ENCODE measurements around the gene GTPBP1.
A peak's percentile ranks its signal among the peaks of the same experiment; 100 is the strongest.

Gene GTPBP1

DNA sequence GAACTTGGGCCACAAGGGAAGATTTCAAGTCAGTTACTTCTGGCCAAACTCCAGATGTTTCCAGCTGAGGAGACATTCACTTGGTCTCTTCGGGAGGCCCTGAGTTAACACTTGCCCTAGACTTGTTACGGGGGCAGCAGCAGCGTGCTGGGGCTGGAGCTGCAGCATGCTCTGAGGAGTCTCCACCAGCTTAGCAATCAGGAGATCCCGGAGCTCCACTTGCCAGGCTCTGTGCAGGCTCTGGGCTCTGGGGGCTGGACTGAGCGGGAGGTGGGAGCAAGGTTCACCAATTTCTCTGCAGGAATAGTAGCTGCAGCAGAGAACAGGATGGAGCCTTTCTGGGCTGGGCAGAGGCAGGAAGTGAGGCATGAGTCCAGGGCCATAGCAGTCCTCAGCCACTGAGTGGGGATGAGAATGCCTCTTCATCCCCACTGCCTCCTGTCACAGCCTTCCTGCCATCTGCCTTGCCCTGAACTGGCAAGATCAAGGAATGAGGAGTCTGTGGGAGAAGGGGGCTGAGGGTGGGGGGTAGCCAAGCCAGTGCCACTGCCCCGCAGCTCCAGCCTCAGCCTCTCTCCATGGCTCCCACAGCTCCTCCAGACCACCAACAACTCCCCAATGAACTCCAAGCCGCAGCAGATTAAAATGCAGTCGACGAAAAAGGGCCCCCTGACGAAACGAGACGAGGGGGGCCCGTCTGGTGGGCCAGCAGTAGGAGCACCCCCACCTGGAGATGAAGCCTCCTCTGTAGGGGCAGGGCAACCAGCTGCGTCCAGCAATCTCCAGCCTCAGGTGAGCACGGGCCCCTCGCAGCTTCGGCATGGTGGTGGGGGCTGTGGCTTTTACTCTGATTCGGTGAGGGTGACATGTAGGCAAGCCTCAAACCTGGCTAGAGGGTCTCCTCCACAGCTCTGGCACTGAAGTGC is 23.4 kb downstream of the GTPBP1 start:
- FAIRE-seq: no peak
- TF ChIP-seq POLR2AphosphoS5 (IDR thresholded peaks at IDR 0.05; ENCODE audit: low read depth, low read length): peak; percentile 35; the same call in 1 of the 2 replicates
- TF ChIP-seq POLR2A (IDR thresholded peaks at IDR 0.05; ENCODE audit: low read depth, low read length): no peak
- no peak for TF ChIP-seq TAF1 (IDR thresholded peaks at IDR 0.05; ENCODE audit: borderline replicate concordance, low read depth, low read length)

DNA sequence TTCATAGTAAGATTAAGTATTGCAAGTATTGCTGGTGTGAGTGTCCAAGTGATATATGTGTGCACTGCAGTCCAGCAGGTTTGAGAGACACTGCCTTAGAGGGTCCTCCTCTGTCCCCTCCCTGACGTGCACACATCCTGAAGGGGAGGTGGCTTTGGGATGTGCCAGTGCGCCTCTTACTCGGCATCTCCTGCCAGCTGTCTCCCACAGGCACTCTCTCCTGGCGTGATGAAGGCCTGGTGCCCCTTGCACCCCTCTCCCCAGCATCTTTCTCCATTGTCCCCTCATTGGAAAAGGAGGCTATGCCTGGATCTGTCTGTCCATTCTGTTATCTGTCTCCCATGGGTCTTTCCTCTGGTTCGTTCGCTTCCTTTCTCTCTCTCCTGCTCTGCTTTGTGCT is 24.2 kb downstream of the GTPBP1 start:
- no peak for TF ChIP-seq TAF1 (IDR thresholded peaks at IDR 0.05; ENCODE audit: borderline replicate concordance, low read depth, low read length)
- DNase-seq (ENCODE audit: insufficient read length) (no peak), FAIRE-seq (no peak)

More for the DNA sequence above, 23.4 kb downstream of the GTPBP1 start:
- no peak for DNase-seq (ENCODE audit: insufficient read length)

- FAIRE-seq (no peak), DNase-seq (ENCODE audit: insufficient read length) (no peak)
- no peak for TF ChIP-seq POLR2A (IDR thresholded peaks at IDR 0.05; ENCODE audit: low read depth, low read length)
- no peak for TF ChIP-seq TAF1 (IDR thresholded peaks at IDR 0.05; ENCODE audit: borderline replicate concordance, low read depth, low read length)
- TF ChIP-seq POLR2AphosphoS5 (IDR thresholded peaks at IDR 0.05; ENCODE audit: low read depth, low read length): no peak
Measured at GRCh38 chr22:38730411-38730871, 24.7 kb downstream of the GTPBP1 start.

GRCh38 chr22:38731703-38732161 is 26.0 kb downstream of the GTPBP1 start:
- TF ChIP-seq TAF1 (IDR thresholded peaks at IDR 0.05; ENCODE audit: borderline replicate concordance, low read depth, low read length) (no peak), POLR2A (IDR thresholded peaks at IDR 0.05; ENCODE audit: low read depth, low read length) (no peak)
- no peak for DNase-seq (ENCODE audit: insufficient read length)
- no peak for FAIRE-seq

DNA sequence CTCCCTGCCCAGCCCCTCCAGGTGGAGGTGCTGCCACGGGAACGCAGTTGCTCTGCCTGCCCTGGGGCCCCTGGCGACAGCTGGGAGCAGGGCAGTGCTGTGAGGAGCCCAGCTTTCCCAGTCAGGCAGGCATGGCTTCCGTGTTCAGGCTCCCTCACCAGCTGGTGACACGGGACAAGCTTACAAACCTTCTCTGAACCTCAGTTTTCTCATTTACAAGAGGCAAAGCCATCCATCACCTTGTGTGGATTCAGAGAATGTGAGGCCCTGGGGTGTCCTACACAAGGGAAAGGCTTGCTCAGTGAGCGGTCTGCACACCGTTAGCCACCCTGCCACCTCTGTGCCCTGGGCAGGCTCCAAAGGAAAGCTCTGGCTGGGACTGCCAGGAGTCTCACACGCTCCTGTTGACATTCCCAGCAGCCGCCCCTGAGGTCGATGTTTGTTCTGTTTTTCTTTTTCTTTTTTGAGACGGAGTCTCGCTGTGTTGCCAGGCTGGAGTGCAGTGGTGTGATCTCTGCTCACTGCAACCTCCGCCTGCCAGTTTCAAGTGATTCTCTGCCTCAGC is 26.6 kb downstream of the GTPBP1 start:
- DNase-seq (ENCODE audit: insufficient read length) (no peak), FAIRE-seq (no peak)
- no peak for TF ChIP-seq TAF1 (IDR thresholded peaks at IDR 0.05; ENCODE audit: borderline replicate concordance, low read depth, low read length)
- no peak for TF ChIP-seq POLR2AphosphoS5 (IDR thresholded peaks at IDR 0.05; ENCODE audit: low read depth, low read length)
- TF ChIP-seq POLR2A (IDR thresholded peaks at IDR 0.05; ENCODE audit: low read depth, low read length): no peak

DNA sequence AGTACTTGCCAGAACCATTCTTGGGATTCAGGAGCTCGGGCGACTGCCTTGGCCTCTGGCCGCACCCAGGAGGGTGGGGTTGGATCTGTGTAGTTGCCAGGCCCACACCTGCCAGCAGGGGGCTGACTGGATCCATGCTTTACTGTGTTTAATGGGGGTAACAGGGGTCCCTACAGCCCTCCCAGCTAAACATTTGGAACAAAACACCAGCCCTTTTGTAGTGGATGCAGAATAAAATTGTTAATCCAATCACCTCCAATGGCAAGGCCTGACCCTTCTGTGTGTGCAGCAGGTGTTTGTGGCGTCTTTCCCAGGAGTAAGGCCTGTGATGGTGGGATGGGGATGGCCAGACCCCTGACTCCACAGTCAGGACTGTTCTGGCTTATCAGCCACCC is 27.6 kb downstream of the GTPBP1 start:
- peak; percentile 64 for DNase-seq (ENCODE audit: insufficient read length)
- TF ChIP-seq TAF1 (IDR thresholded peaks at IDR 0.05; ENCODE audit: borderline replicate concordance, low read depth, low read length): no peak
- TF ChIP-seq POLR2AphosphoS5 (IDR thresholded peaks at IDR 0.05; ENCODE audit: low read depth, low read length): no peak; the same call in 1 of the 2 replicates
- TF ChIP-seq POLR2A (IDR thresholded peaks at IDR 0.05; ENCODE audit: low read depth, low read length): no peak
- no peak for FAIRE-seq

GRCh38 chr22:38733724-38734381 is 28.1 kb downstream of the GTPBP1 start:
- DNase-seq (ENCODE audit: insufficient read length) (no peak), FAIRE-seq (no peak)
- TF ChIP-seq TAF1 (IDR thresholded peaks at IDR 0.05; ENCODE audit: borderline replicate concordance, low read depth, low read length): no peak
- TF ChIP-seq POLR2AphosphoS5 (IDR thresholded peaks at IDR 0.05; ENCODE audit: low read depth, low read length): peak; percentile 65; the same call in 1 of the 2 replicates
- TF ChIP-seq POLR2A (IDR thresholded peaks at IDR 0.05; ENCODE audit: low read depth, low read length): peak; percentile 66

DNA sequence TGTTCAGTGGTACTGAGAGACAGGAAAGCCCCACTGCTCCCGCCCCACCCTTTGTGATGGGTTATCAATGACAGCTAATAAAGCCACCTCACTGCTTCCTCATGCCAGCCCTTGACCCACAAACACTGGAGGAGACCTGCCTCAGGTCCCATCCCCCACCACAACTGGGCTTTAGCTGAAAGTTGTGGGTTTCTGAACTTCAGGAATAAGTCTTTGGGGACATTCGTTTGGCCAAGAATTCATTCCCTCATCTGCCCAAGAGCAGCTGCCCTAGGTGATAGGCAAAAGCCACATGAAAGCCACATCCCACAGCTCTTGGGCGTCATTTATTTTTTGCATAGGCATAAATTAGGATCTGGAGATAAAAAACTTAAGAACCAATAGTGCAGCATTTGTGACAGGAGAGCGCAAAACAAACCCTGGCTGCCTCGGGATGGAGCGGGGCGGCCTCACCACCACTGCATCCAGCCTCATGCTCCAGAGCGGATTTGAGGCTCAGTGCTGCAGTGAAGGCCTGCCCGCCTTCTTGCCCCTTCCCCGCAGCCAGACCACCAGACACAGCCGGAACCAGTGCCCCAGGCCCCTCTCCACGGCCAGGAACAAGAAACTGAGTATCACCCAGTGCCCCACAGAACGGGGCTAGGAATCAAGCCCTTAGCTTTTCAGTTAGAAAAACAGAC is 28.8 kb downstream of the GTPBP1 start:
- FAIRE-seq: no peak
- TF ChIP-seq TAF1 (IDR thresholded peaks at IDR 0.05; ENCODE audit: borderline replicate concordance, low read depth, low read length) (no peak), POLR2A (IDR thresholded peaks at IDR 0.05; ENCODE audit: low read depth, low read length) (no peak), POLR2AphosphoS5 (IDR thresholded peaks at IDR 0.05; ENCODE audit: low read depth, low read length) (no peak)
- DNase-seq (ENCODE audit: insufficient read length): no peak

DNA sequence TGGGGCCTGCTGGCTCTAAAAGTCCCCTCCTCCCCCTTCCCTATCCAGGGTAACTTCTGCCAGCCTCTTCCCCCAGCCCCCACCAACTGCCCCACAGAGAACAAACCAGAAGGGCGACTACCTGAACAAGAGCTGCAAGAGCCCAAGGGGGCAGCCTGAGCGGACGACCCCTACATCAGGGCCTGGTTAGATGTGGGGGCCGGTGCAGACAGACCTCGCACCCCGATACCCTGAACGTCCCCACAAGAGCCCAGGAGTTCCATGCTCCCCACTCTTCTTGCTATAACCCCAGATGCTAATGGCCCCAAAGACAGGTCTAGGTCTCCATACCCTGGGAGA is 29.4 kb downstream of the GTPBP1 start:
- no peak for FAIRE-seq
- no peak for TF ChIP-seq TAF1 (IDR thresholded peaks at IDR 0.05; ENCODE audit: borderline replicate concordance, low read depth, low read length)
- no peak for TF ChIP-seq POLR2A (IDR thresholded peaks at IDR 0.05; ENCODE audit: low read depth, low read length)
- TF ChIP-seq POLR2AphosphoS5 (IDR thresholded peaks at IDR 0.05; ENCODE audit: low read depth, low read length): no peak
- no peak for DNase-seq (ENCODE audit: insufficient read length)

- TF ChIP-seq TAF1 (IDR thresholded peaks at IDR 0.05; ENCODE audit: borderline replicate concordance, low read depth, low read length) (no peak), POLR2AphosphoS5 (IDR thresholded peaks at IDR 0.05; ENCODE audit: low read depth, low read length) (peak; percentile 86), POLR2A (IDR thresholded peaks at IDR 0.05; ENCODE audit: low read depth, low read length) (peak; percentile 63; the same call in 1 of the 2 replicates)
- DNase-seq (ENCODE audit: insufficient read length) (no peak), FAIRE-seq (peak; percentile 73)
Measured at GRCh38 chr22:38735465-38736256, 29.9 kb downstream of the GTPBP1 start.

All from GM12892 (cell line).